GM12874 (cell line): ENCODE results near the gene INTS6L.

ENCODE experiments used
- CTCF ChIP-seq: IDR thresholded peaks from 2 replicates; pipeline ENCODE4 v1.5.1; 2011; ENCODE audit warnings: low read depth, mild to moderate bottlenecking, control low read depth, low read length, moderate library complexity; ENCODE audit not compliant: insufficient read depth

INTS6L gene

GRCh38 chrX:135557344-135557743, 36.9 kb downstream of the INTS6L start:
- TF ChIP-seq CTCF, result no peak

GRCh38 chrX:135572436-135572835, 52.0 kb downstream of the INTS6L start:
- no peak for TF ChIP-seq CTCF

DNA sequence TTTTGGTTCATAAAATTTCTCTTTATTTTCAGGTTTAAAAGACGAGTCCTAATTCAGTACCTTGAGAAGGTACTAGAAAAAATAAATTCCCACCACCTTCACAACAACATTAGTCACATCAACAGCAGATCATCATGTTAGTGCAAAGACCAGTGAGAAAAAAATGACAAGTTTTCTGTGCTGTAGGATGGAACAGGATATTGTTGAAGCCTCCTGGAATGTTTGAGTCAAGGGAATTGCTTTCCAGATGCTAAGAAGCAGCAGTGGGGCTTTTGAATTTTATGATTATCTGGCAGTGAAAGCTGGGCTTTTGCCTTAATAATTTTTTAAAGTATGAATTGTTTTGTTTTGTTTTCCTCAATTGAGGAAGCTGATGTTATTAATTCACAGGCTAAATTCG, 61.0 kb downstream of the INTS6L start:
- no peak for TF ChIP-seq CTCF

- no peak for TF ChIP-seq CTCF
Observed at GRCh38 chrX:135585153-135585552, 64.7 kb downstream of the INTS6L start.

GRCh38 chrX:135591871-135592270, 71.4 kb downstream of the INTS6L start:
- TF ChIP-seq CTCF, result no peak

DNA sequence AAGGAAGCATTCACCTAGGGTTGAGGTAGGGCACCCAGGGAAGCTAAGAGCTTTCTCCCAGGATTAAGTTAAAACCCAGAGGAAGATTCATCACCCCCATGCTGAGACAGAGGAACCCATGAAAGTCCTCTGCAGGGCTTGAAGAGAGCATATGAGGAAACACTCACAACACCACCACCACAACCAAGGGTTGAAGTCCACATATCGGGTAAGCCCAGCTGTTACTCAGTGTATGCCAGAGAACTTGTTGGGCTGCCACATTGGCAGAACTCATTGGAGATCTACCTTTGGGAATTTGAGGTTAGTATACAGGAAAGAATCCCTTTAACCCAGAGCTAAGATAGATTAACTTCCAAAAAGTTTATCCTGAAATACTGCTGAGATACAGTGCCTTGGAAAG, 75.1 kb downstream of the INTS6L start:
- TF ChIP-seq CTCF, result no peak

GRCh38 chrX:135596495-135596894, 76.0 kb downstream of the INTS6L start:
- peak; percentile 43; the same call in 1 of the 2 replicates for TF ChIP-seq CTCF

GRCh38 chrX:135605906-135606305, 85.4 kb downstream of the INTS6L start:
- no peak for TF ChIP-seq CTCF
